ENCODE results near the gene SPHK2. TPM values are rescaled to one million over a fixed set of nuclear protein-coding genes. Genes with fewer than 3 reads are reported as not detected.

Gene SPHK2
- total RNA-seq, 1 donor from 2014 or later = 8.0 TPM

DNA sequence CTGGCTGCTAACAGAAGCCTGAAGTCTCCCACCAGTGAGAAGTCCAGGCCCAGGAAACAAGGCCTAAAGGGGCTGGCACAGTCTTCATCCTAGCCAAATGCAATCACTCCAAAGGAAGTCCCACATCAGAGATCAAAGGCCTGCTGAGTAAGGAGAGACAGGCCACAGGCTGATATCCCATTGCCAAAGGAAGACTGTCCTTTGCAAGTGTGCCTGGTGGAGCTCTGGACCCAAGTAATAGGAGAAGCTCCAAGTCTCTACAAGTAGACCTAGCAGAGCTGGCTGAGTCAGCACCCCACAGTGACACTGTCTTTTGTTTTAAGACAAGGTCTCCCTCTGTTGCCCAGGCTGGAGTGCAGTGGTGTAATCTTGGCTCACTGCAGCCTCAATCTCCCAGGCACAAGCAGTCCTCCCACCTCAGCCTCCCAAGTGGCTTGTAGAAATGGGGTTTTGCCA is 13.4 kb downstream of the SPHK2 start:
- Histone ChIP-seq H3K9me3 (replicated peaks) (no peaks in the 10 kb centered on the region), H3K27me3 (ENCODE audit: low read depth) (no peaks in the 10 kb centered on the region), H3K36me3 (peaks cover 12% of the 10 kb centered on the region), H3K4me3 (peak overlapping the region; percentile 81), H3K27ac (replicated peaks) (peak overlapping the region; percentile 98), H3K4me1 (peaks cover 78% of the 10 kb centered on the region)
- DNase-seq = no peak
- intact Hi-C loops (cut with micrococcal nuclease) = no loop called here
- TF ChIP-seq, protein P1, sequence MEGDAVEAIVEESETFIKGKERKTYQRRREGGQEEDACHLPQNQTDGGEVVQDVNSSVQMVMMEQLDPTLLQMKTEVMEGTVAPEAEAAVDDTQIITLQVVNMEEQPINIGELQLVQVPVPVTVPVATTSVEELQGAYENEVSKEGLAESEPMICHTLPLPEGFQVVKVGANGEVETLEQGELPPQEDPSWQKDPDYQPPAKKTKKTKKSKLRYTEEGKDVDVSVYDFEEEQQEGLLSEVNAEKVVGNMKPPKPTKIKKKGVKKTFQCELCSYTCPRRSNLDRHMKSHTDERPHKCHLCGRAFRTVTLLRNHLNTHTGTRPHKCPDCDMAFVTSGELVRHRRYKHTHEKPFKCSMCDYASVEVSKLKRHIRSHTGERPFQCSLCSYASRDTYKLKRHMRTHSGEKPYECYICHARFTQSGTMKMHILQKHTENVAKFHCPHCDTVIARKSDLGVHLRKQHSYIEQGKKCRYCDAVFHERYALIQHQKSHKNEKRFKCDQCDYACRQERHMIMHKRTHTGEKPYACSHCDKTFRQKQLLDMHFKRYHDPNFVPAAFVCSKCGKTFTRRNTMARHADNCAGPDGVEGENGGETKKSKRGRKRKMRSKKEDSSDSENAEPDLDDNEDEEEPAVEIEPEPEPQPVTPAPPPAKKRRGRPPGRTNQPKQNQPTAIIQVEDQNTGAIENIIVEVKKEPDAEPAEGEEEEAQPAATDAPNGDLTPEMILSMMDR (IDR thresholded peaks at IDR 0.05; ENCODE audit: borderline replicate concordance) = no peak

DNA sequence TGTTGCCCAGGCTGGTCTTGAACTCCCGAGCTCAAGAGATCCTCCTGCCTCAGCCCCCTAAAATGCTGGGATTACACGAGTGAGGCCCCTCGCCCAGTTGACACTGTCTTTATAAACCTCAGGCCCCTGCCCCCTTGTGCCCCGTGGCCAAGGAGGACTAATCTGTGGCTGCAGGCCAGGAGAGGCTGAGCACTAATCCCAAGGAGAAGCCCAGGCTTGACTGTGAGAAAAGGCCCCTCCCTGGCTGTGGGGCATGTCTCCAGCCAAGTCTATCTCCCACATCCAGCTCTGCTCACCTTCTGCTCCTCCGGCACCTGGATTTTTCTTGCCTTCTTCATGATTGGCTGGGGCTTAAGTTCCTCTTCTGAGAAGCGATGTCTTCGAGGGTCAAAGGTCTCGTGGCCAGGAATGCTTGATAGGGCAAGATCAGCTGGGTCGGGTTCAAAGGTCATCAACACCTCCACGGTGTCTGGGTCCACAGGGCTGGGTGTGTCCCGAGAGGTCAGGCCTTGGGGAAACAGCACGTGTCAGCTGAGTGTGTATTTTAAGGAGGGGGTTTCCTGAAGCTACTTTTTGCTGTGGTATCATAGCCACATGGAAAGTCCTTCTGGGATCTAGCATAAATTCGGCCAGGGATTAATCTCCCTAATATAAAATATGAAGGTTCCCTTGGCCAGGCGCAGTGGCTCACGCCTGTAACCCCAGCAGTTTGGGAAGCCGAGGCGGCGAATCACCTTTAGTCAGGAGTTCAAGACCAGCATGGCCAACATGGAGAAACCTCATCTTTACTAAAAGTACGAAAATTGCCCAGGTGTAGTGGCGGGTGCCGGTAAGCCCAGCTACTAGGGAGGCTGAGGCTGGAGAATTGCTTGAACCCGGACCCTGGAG is 14.1 kb downstream of the SPHK2 start:
- H3K4me1 ChIP-seq = peaks cover 79% of the 10 kb centered on the region
- DNase-seq = no peak
- H3K27me3 ChIP-seq (ENCODE audit: low read depth) = no peaks in the 10 kb centered on the region
- peaks cover 12% of the 10 kb centered on the region for H3K36me3 ChIP-seq
- no peaks in the 10 kb centered on the region for H3K9me3 ChIP-seq (replicated peaks)
- peak overlapping the region; percentile 81 for H3K4me3 ChIP-seq
- TF ChIP-seq, protein P1 (IDR thresholded peaks at IDR 0.05; ENCODE audit: borderline replicate concordance) = no peak
- H3K27ac ChIP-seq (replicated peaks) = peak overlapping the region; percentile 98
- intact Hi-C loops (cut with micrococcal nuclease) = no loop called here

DNA sequence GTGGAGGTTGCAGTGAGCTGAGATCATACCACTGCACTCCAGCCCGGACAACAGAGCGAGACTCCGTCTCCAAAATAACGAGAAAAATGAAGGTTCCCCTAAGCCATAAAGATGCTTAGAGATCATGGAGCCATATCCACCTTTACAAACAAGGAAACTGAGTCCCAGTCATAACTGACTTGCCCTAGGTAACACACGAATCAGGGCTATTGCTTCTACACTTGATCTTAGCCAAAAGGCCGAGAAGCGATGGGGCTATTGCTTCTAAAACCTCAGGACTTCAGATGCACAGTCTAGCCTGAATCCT is 14.7 kb downstream of the SPHK2 start:
- Histone ChIP-seq H3K4me1 (peaks cover 85% of the 10 kb centered on the region), H3K4me3 (peak overlapping the region; percentile 81), H3K27ac (replicated peaks) (peak overlapping the region; percentile 98), H3K27me3 (ENCODE audit: low read depth) (no peaks in the 10 kb centered on the region), H3K9me3 (replicated peaks) (no peaks in the 10 kb centered on the region), H3K36me3 (peaks cover 12% of the 10 kb centered on the region)
- intact Hi-C loops (cut with micrococcal nuclease) = no loop called here
- TF ChIP-seq, protein P1 (IDR thresholded peaks at IDR 0.05; ENCODE audit: borderline replicate concordance) = no peak
- DNase-seq = no peak

DNA sequence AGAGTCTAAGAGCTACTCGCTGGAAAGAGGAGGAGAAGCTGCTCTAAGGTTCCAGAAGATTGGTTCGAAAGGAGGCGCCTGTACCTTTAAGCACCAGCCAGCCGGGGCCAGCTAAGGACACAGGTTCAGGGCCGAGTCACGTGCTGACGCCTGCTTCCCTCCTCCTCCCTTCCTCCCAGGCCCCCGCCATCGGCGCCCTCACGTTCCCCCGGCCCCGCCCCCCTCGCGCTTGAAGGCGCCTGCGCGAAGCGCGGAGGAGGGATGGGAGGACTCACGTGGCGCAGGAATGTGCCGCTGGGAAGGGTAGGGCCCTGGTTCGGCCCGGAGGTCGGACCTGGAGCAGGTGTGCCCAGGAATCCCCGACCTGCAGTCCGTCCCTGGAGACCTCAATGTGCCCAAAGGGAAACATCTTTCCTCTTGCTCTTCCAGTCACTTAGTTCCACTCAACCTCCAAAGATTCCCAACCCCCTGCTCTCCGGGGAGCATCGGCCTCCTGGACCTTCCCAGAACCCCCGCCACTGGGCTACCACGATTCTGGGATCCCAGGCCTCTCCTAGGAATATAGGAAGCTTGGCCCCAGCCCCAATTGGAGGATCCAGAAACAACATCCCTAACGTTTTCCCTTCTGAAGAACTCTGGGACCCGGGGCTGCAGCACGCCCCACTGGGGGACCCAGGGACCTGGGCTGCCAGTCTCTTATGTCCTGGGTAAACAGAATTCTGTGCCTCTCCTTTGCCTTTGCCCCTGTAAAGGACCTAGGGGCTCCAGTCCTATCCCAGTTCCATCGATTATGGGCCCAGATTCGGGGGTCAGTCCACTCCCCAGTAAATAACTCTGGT is 15.3 kb downstream of the SPHK2 start:
- peak overlapping the region; percentile 81 for H3K4me3 ChIP-seq
- TF ChIP-seq, protein P1 (IDR thresholded peaks at IDR 0.05; ENCODE audit: borderline replicate concordance) = no peak
- H3K36me3 ChIP-seq = peaks cover 12% of the 10 kb centered on the region
- H3K27me3 ChIP-seq (ENCODE audit: low read depth) = no peaks in the 10 kb centered on the region
- peak overlapping the region; percentile 98 for H3K27ac ChIP-seq (replicated peaks)
- intact Hi-C loops (cut with micrococcal nuclease) = no loop called here
- DNase-seq = peak; percentile 98
- H3K9me3 ChIP-seq (replicated peaks) = no peaks in the 10 kb centered on the region
- H3K4me1 ChIP-seq = peaks cover 83% of the 10 kb centered on the region

DNA sequence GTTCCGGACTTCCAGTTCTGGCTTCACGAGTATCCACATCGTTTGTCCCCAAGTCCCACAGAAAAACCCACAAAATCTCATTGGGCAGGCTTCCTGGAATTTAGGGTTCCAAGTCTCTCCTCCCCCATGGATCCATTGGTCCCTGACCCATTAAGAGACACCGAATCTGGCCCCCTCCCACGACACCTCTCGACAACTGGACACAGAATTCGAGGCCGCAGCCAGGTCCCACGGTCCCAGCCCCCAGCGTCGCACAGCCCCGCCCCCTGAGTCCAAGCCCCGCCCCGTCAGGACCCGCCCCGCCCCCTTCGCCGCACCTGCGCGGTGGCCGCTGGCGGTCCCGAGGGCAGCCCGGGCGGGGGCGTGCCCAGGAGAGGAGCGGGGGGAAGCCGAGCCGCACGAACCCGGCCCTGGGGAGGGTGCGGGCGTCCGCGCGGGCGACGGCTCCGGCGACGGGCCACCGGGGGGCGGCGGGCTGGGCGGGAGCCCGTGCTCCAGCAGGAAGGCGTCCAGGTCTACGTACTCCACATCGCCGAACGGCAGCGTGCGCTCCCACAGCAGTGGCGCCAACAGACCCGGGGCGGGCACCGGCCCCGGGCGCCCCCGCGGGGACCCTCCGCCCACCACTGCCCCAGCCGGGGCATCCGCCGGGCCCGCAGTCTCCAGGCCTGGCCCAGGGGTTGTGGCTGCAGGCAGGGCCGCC is 16.1 kb downstream of the SPHK2 start:
- peaks cover 75% of the 10 kb centered on the region for H3K4me1 ChIP-seq
- intact Hi-C loops (cut with micrococcal nuclease) = no loop called here
- DNase-seq = peak; percentile 77

More for the DNA sequence above, 16.1 kb downstream of the SPHK2 start:
- peak overlapping the region; percentile 81 for H3K4me3 ChIP-seq
- peak overlapping the region; percentile 98 for H3K27ac ChIP-seq (replicated peaks)
- H3K27me3 ChIP-seq (ENCODE audit: low read depth) = no peaks in the 10 kb centered on the region
- TF ChIP-seq, protein P1 (IDR thresholded peaks at IDR 0.05; ENCODE audit: borderline replicate concordance) = no peak
- no peaks in the 10 kb centered on the region for H3K9me3 ChIP-seq (replicated peaks)
- H3K36me3 ChIP-seq = peaks cover 12% of the 10 kb centered on the region
